NT2/D1 (cell line): ENCODE results near the gene MAGEA2B.

ENCODE experiments used
- SUZ12 ChIP-seq: IDR thresholded peaks from 2 replicates; pipeline ENCODE4 v1.6.1; 2011; ENCODE audit not compliant: insufficient read length, insufficient read depth; ENCODE audit errors: extremely low read depth
- YY1 ChIP-seq: IDR thresholded peaks from 2 replicates; pipeline ENCODE4 v1.6.1; 2011; ENCODE audit not compliant: insufficient read length, insufficient read depth
- ZNF274 ChIP-seq: IDR thresholded peaks from 2 replicates; pipeline ENCODE4 v1.6.1; 2011; ENCODE audit warnings: mild to moderate bottlenecking, low read depth, low read length

GRCh38 chrX:152725409-152725808 is 11.0 kb downstream of the MAGEA2B start:
- TF ChIP-seq ZNF274 (no peak), SUZ12 (no peak), YY1 (no peak)
